HG03280 (cell line): Measurements from ENCODE around the gene PDLIM5.
A peak's percentile ranks its signal among the peaks of the same experiment; 100 is the strongest.
"Not testable (repeated sequence)": the region's sequence is repeated elsewhere in the genome, so short reads cannot be mapped to it uniquely, and the experiment has no call there.

Experiments used
- ATAC-seq: cut with Tn5 transposase; IDR thresholded peaks from one replicate; pipeline ENCODE4 v1.9.1; 2021; ENCODE audit warnings: mild to moderate bottlenecking, moderate library complexity; ENCODE audit not compliant: unreplicated experiment

PDLIM5 gene, protein sequence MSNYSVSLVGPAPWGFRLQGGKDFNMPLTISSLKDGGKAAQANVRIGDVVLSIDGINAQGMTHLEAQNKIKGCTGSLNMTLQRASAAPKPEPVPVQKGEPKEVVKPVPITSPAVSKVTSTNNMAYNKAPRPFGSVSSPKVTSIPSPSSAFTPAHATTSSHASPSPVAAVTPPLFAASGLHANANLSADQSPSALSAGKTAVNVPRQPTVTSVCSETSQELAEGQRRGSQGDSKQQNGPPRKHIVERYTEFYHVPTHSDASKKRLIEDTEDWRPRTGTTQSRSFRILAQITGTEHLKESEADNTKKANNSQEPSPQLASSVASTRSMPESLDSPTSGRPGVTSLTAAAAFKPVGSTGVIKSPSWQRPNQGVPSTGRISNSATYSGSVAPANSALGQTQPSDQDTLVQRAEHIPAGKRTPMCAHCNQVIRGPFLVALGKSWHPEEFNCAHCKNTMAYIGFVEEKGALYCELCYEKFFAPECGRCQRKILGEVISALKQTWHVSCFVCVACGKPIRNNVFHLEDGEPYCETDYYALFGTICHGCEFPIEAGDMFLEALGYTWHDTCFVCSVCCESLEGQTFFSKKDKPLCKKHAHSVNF

DNA sequence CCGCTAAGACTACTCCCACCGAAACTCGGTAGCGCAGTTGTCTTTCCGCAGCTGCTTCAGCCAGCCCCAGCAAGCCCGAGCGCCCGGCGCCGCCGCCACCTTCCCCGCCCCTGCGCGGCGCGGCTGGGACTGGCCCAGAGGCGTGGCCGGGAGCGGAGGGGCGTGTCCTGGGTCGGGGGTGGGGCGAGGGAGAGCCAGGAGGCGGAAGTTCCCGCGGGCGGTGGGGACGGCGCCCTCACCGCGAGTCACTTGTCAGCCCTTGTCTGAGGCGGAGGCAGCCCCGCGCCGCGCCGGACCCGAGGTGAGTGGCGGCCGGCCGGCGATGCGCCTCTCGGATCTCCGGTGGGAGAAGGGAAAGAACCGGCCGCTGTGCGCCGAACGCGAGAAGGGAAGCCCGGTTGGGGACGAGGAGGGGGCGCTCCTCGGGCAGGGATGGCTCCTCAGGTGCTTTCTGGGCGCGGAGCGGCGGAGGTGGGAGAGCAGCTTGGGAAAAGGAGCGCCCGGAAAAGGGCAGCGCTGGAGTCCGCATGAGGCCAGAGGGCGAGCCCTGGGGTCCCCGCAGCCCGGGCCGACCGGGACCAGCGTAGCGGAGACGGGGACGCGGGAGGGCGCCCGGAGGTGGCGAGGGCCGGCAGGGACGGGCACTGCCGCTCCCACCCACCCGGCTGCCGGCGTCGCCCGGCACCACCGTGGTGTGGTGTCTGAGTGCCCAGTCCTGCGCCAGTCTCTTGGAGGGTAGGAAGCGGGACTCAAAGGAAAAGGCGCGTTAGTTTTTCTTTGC lies at the start of gene PDLIM5:
TSS of gene PDLIM5 (plus strand) at position 248 of the 781 bp plus-strand sequence. CDS start 3,347 bp downstream, outside the sequence.
- peak; percentile 91 for ATAC-seq

DNA sequence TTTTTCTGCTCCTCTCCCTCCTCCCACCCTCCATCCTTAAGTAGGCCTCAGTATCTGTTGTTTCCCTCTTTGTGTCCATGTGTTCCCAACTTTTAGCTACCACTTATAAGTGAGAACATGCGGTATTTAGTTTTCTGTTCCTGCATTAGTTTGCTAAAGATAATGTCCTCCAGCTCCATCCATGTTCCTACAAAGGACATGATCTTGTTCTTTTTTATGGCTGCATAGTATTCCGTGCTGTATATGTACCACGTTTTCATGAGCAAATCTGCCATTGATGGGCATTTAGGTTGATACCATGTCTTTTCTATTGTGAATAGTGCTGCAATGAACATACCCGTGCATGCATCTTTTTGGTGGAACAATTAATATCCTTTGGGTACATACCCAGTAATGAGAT lies 49.3 kb upstream of the PDLIM5 start:
- not testable (repeated sequence) for ATAC-seq

DNA sequence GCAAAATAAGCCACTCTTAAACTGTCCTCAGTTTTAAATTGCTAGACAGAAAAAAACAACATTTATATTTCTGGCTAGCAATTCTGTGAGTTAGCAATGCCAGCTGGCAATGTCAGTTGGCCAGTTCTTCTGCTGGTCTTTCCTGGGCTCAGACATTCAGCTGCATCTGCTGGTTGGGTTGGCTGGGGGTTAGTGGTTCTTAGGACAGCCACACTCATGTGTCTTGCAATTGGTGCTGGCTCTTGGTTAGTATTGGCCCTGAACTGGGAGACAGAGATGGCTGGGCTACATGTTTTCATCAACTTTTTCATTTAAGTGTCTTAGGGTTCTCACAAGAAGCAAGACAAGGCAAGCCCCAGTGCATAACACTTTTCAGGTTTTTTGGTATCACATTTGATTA lies 48.0 kb upstream of the PDLIM5 start:
- no peak for ATAC-seq

DNA sequence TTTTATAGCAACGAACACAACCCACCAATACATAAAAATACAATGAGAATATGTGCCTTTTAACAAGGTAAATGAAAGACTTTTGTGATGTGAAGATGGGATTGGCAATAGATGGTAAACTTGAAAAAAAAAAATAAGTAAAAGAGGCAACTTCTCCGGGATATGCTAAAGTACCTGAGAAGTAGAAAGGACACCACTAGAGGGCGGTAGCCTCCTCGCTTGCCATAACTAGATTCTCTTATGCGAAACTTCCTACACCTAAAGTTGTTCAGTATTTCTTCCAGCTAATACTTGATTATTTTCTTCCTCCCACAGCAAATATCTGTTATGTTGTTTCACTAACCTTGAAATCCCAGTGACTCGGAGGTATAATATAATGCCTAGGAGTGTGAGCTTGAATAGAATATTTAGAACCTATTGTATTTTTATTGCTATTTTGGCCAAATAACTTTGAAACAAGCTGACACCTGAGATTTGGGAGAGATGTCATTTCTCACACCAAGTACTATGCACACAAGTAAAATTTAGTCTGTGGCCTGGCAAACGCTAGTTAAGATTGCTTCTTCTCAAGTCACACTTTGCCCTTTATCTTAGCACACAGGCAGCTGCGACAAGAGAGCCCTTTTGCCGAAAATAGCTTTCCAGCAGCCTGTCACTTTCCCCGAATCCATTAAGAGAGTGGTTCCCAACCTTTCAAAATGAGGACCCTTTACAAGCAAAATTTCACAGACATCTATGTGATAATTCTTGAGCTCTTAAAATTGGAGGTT lies 44.9 kb upstream of the PDLIM5 start:
- ATAC-seq, result peak; percentile 86

DNA sequence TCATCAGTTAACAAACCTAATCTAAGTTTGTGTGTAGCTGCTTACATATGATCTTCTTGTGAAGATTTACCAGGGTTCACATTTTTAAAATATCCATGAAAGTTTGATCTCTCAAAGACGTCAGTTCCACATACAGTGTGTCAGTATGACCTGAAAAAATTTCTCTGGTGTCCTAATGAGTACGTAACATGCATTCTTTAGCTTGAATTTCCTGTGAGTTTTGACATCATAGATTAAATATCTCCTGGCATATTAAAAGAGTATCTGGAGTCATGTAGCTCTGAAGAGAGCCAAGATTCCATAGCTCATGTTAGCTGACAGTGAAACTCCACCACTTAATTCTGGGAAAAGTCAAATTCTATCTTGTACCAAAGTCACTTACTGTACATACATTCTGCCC lies 43.9 kb upstream of the PDLIM5 start:
- ATAC-seq, result no peak

DNA sequence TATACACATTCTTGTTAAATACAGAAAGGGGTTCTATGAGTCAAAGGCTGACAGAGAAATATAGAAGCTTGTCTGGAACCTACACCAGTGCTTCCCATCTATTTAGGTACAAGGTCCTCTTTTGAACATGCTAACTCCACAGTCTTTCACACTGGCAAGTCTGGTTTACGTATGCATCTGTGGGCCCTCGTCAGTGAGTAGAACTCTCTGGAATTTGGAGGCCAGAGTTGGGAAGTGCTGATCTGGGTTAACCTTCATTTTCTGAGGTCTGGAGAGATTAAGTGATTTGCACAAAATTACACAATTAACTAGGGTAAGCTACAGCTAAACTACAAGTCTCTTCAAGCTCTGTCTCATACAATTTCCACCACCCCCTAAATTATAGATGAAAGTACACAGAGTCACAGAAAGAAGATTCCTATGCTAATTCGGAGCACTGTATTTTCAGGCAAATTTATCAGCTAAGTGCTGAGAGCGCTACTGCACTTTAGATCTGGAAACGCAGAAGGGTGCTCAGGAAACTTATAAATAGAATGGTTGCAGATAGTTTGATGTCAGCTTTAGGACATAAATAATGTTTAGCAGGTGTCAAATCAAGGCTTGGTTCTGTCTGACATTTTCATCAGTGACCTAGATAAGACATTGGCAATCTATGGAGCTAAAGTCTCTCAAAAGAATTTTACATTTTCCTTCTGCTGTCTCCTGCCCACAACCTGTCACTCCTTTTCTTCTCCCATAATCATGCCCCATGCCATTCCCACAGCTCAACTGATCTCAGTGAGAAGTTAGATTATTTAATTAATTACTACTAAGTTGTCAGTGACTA lies 43.0 kb upstream of the PDLIM5 start:
- ATAC-seq, result no peak

DNA sequence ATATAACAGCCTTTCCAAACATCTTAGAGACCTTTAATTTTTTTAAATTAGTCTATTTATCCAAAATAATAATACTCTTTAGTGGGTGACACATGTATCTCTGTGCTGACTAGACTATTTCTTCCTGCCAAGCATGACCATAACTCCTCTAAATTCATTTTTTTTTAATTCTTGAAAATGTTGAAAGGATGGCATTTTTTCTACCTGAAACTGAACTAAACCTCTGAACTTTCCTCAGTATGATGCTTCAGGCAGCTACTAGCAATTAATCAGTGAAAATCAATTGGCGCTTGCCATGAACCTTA lies 42.4 kb upstream of the PDLIM5 start:
- ATAC-seq, result no peak

DNA sequence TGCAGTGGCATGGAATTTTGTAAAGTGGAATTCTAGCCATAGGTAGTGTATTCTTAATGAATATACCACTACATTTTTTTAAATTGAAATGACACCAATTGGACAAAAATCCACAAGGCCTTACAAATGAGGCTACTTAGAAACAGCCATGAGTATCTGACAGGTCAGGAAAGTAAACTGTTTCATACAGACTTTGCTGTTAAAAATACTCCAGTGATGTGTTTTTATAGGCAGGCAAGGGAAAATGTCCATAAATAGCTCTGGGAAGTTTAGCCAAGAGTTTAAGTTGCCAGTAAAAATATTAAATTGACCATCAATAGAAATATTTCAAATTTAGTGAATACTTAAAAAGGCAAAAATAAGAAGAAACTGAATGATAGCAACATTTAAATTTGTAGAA lies 41.8 kb upstream of the PDLIM5 start:
- no peak for ATAC-seq

DNA sequence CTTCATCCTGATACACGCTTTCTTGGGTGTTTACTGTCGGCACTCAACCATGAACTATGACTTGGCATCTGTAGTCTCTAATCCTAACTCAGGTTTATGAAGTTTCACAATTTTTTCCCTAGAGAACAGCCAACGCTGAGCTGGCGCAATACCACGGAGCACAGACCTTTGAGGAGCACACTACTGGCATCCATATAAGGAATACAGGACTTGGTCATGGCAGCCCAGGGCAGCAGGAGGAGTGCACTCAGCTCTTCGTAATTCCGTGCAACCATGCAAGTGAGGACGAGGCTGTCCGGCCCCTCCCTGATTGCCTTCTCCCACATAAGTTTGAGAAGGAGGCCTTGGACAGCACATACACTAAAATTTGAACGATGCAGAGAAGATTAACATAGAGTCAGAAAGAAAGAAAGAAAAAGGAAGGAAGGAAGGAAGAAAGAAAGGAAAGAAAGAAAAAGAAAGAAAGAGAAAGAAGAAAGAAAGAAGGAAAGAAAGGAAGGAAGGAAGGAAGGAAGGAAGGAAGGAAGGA lies 41.0 kb upstream of the PDLIM5 start:
- no peak for ATAC-seq

DNA sequence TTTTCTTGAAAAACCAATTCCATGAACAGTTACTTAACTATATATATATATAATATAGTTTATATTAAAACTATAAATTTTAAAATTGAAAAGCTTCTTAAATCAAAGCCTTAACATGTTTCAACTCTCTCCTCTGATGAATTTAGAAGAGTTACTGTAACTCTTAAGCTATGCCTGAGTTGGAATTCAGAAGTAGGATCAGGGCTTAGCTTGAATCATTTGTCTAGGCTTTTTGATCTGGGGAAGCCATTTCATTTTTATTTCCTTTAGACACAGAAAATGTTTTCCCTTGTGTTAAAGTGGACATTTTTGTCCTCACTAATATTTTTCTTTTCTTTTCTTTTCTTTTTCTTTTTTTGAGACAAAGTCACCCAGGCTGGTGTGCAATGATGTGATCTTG lies 40.4 kb upstream of the PDLIM5 start:
- no peak for ATAC-seq

DNA sequence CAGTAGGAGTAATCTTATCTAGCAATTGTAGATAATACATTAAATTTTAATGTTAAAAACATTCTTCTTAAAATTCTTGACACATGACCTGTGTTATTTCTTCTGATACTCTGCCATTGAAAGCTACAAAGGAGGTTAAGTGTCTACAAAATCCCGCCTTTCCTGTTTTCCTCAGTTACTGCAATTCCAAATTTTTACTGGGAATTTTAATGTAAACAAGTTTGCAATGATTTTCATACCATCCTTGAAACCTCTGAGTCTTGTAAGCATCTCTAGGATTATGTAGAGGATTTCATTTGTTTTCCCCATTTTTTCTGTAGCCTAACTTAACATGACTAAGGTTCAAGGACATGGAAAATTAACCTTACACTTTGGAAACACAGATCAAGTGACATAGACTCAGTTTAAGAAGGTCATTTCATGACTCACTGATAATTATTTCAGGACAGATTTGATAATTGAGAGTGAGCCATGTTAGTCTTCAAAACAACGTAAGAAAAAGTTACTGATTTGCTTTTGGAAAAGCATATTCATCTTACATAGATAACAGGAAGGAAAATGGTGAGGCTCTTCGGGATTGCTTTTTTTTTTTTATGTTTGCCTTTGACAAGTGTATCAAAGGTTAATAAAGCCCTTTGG lies 39.6 kb upstream of the PDLIM5 start:
- ATAC-seq, result no peak

DNA sequence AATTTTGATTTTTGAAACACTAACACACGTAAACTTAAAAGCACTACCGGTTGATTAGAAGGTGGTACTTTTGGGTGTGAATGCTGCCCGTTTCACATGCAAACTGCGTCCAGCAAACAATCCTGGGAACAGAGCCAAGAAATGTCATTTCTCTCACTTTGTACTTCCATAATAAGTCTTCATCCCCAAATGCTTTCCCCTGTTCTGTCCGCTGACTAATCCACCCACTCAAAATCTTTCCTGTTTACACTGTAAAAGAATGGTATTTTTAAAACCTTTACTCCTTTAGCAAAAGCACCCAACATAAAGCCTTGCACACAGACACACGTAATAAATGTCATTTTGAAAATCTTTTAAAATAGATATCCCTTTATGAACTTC lies 39.1 kb upstream of the PDLIM5 start:
- no peak for ATAC-seq

DNA sequence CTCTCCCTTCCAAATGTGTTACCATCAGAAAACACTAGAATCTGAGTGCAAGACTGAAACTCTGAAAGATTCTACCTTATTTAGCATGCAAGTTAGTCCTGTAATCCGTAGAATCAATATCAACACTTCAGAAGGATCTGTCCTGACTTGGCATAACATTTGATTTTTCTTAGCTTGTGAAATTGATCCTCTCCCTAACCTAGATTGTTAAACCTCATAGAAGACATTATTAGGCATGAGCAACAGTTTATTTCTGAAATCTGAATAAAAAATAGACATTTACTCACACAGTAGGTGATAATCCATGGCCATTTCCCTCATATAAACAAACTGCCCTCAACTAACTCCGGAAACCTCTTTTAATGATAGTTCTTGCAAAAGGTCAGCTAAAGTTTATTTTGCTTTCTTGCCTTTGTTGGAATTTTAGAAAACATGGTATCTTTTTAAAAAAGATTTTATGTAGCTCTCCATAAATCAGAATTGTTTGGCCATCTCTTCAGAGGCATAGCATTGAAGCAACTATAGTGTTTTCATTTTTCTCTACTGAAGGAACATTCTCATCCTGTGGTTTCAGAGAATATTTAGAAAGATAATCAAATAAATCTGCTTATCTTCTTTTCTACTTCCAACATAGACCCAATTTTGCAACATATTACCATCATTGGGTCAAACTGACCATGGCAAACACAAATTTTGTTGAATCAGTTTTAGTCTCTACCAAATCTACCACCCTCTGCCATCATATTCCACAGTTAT lies 38.5 kb upstream of the PDLIM5 start:
- ATAC-seq, result no peak

DNA sequence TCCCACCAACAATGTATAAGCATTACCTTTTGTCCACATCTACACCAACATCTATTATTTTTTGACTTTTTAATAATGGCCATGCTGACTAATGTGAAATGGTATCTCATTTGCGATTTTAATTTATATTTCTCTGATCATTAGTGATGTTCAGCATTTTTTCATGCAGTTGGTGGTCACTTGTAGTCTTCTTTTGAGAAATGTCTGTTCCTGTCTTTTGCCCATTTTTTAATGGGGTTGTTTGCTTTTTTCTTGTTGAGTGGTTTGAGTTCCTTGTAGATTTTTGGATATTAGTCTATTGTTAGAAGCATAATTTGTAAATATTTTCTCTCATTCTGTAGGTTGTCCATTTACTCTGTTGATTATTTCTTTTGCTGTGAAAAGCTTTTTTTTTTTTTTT lies 36.8 kb upstream of the PDLIM5 start:
- no peak for ATAC-seq

DNA sequence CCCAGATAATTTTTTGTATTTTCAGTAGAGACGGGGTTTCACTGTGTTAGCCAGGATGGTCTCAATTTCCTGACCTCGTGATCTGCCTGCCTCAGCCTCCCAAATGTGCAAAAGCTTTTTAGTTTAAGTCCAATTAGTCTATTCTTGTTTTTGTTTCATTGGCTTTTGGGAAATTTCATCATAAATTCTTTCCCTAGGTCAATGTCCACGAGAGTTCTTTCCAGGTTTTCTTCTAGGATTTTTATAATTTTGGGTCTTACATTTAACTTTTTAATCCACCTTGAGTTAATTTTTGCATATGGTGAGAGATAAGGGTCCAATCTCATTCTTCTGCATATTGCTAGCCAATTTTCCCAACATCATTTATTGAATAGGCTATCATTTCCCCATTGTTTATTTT lies 36.3 kb upstream of the PDLIM5 start:
- no peak for ATAC-seq

DNA sequence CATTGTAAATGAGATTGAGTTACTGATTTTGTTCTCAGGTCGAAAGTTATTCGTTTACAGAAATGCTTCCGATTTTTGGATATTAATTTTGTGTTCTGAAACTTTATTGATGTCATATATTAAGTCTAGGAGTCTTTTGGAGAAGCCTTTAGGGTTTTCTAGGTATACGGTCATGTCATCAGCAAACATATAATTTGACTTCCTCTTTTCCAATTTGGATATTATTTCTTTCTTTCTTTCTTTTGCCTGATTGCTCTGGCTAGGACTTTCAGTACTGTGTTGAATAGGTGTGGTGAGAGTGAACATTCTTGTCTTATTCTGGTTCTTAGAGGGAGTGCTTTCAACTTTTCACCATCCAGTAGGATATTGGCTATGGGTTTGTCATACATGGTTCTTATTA lies 35.4 kb upstream of the PDLIM5 start:
- no peak for ATAC-seq

DNA sequence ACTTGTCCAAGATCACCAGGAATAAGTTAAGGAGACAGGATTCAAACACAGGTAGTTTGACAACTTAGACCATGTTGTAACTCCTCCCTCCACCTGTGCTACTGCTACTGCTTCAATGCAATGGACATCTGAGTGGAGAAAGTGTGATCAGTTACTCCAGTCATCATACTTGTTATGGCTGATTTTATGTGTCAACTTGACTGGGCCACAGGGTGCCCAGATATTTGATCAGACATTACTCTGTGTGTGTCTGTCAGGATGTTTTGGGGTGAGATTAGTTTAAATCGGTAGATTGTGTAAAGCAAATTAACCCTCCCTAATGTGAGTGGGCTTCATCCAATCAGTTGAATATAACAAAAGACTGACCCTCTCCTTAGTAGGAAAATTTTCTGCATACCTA lies 34.8 kb upstream of the PDLIM5 start:
- no peak for ATAC-seq

DNA sequence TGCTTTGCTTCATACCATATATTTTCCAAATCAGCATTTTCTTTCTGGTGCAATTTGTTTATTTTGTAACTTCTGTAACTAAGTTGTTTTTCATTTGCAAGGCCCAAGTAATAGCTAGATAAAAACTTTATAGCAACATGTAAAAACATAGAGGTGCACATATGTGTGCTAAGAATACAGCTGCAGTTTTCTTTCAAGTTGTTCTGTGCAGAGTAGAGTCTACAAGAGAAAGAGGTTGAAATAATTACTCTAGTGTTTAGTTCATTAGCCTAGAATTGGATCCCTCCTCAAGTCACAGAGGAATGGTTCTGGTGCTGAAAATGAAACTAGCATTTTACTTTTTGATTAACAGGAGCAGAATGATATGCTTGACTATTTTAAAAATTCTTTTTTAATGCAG lies 32.2 kb upstream of the PDLIM5 start:
- ATAC-seq, result no peak

DNA sequence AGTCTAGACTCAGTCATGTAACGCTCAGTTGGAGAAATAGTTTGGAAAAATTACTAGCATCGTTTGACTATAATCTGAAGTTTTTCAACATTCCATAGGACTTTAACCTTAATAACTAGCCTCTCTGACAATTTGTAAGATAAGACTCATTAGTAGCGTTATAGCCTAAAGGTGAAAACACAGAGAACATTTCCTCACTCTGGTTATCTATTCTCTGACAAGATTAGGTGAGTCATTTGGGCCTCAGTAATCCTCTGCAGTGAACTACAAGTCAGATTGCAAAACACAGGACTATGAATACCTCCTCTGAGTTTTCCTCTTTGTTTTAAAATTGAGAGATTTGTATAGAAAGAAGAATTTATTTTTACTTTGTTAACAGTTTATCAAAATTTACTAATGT lies 31.8 kb upstream of the PDLIM5 start:
- no peak for ATAC-seq
